ENCODE data around the gene STXBP2.

DNA sequence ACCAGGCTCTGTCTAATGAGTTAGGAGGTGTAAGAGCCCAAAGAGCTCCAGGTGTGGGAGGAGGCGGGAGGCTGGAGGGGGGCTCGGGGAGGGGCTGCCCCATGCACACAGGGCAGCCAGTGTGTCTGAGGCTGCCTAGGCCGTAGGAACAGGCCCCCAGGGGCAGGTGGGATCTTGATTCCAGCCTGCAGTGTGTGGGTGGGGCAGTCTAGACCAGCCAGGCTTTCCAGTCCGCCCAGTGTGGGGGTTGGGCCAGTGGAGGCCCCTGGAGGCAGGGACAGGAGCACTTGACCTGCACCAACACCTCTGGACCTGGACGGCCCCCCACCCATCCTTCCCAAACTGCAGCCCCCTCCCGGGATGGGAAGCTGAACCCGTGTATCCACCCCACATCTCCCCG is 46.7 kb upstream of the STXBP2 start:
- TF ChIP-seq, protein P1, sequence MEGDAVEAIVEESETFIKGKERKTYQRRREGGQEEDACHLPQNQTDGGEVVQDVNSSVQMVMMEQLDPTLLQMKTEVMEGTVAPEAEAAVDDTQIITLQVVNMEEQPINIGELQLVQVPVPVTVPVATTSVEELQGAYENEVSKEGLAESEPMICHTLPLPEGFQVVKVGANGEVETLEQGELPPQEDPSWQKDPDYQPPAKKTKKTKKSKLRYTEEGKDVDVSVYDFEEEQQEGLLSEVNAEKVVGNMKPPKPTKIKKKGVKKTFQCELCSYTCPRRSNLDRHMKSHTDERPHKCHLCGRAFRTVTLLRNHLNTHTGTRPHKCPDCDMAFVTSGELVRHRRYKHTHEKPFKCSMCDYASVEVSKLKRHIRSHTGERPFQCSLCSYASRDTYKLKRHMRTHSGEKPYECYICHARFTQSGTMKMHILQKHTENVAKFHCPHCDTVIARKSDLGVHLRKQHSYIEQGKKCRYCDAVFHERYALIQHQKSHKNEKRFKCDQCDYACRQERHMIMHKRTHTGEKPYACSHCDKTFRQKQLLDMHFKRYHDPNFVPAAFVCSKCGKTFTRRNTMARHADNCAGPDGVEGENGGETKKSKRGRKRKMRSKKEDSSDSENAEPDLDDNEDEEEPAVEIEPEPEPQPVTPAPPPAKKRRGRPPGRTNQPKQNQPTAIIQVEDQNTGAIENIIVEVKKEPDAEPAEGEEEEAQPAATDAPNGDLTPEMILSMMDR (IDR thresholded peaks at IDR 0.05; ENCODE audit: borderline replicate concordance, extremely low read depth, low read length, poor library complexity, severe bottlenecking) = no peak
- TF ChIP-seq EZH2 (IDR thresholded peaks at IDR 0.05; ENCODE audit: borderline replicate concordance, low read depth, low read length, severe bottlenecking) = no peak

Measured in DND-41 (cell line).